Measurements from ENCODE around the gene MARCHF6. TPM values are rescaled to one million over a fixed set of nuclear protein-coding genes. Genes with fewer than 3 reads are reported as not detected.

MARCHF6 gene
- total and polyA plus RNA-seq, 9 of the 15 experiments (the other 6 are each of a cell fraction or from before 2014, with no cell fraction given) = 74.1 to 456 (median 116) TPM

- TF ChIP-seq ARID3B (CRISPR knock-in tag; IDR thresholded peaks at IDR 0.05; ENCODE audit: borderline replicate concordance) (no peak), ZNF398 (CRISPR knock-in tag; IDR thresholded peaks at IDR 0.05) (no peak), ZNF318 (IDR thresholded peaks at IDR 0.05; ENCODE audit: borderline replicate concordance in 1 of 2, low read depth in 1 of 2) (no peak), NR2F6 (CRISPR knock-in tag; IDR thresholded peaks at IDR 0.05) (no peak), ARID1B (IDR thresholded peaks at IDR 0.05) (no peak), ZBTB2 (IDR thresholded peaks at IDR 0.05) (no peak), CREB3L1 (IDR thresholded peaks at IDR 0.05; ENCODE audit: borderline replicate concordance, low read depth) (no peak), BRD4 (IDR thresholded peaks at IDR 0.05) (0 out of 2 replicates have a peak, but pooled peaks have one; percentile 40), PYGO2 (tag; IDR thresholded peaks at IDR 0.05) (no peak), ELF4 (CRISPR knock-in tag; IDR thresholded peaks at IDR 0.05) (0 out of 2 replicates have a peak, but pooled peaks have one; percentile 20), POLR2AphosphoS5 (IDR thresholded peaks at IDR 0.05; ENCODE audit: control insufficient read depth, insufficient read depth, low read depth, low read length) (no peak)
These were observed 1.8 kb downstream of the MARCHF6 start (continued) for GRCh38 chr5:10355071-10355889.
